Mucosa of rectum (tissue), 2 donors: Measurements from ENCODE around the gene ACKR2.
"Not testable (repeated sequence)": the region's sequence is repeated elsewhere in the genome, so short reads cannot be mapped to it uniquely, and the experiment has no call there.

Experiments used
- H3K27ac ChIP-seq, 2 donors: one replicate each; pipeline ENCODE4 v1.7.0; 2013; ENCODE audit warnings: inconsistent platforms in 2 of 2, low read depth in 2 of 2, low read length in 2 of 2
- H3K27me3 ChIP-seq, 2 donors: one replicate each; pipeline ENCODE4 v1.7.0; 2013; ENCODE audit warnings: low read length in 2 of 2; ENCODE audit not compliant: control insufficient read depth in 2 of 2, insufficient read depth in 2 of 2
- H3K36me3 ChIP-seq, 2 donors: one replicate each; pipeline ENCODE4 v1.7.0; 2013; ENCODE audit warnings: low read length in 2 of 2; ENCODE audit not compliant: control insufficient read depth in 2 of 2, insufficient read depth in 2 of 2
- H3K4me1 ChIP-seq, 2 donors: one replicate each; pipeline ENCODE4 v1.7.0; 2013; ENCODE audit warnings: low read length in 2 of 2, mild to moderate bottlenecking in 1 of 2; ENCODE audit not compliant: control insufficient read depth in 2 of 2, insufficient read depth in 2 of 2
- H3K4me3 ChIP-seq, 2 donors: one replicate each; pipeline ENCODE4 v1.7.0; 2013; ENCODE audit warnings: low read length in 2 of 2
- H3K9ac ChIP-seq, 2 donors: one replicate each; pipeline ENCODE4 v1.7.0; 2013; ENCODE audit warnings: low read length in 2 of 2, low read depth in 1 of 2, mild to moderate bottlenecking in 1 of 2
- H3K9me3 ChIP-seq, 2 donors: one replicate each; pipeline ENCODE4 v1.7.0; 2013; ENCODE audit warnings: low read length in 2 of 2; ENCODE audit not compliant: control insufficient read depth in 2 of 2
- donor health status: healthy.
- donor health status: Normal muscosa, but diverticular disease.

Gene ACKR2

DNA sequence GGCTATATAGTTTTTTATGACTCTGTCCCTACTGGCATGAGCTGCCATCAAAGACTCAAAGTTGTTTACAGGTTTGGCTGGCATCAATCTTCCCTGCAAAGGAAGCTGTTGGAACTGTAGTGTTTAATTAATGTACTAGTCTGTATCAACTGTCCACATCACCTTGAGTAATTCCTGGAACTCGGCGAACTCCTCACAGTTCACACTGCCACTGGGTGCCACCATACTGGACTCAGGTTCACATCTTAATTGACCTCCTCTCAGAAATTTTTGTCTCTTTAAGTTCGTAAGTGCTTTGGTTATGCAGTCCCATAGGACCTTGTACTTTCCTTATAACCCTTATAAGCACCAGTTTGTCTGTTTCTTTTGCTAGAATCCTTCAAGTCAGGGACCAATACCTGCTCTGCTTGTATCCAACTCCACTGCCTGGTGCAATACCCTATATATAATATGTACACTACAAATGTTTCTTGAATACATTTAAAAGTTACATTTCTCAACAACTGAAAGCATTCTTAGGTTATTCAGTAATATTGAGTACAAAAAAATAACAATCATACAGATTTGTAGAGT is 8.1 kb upstream of the ACKR2 start:
- H3K4me3 ChIP-seq = peak overlapping the region; percentile 76 to 82
- H3K27ac ChIP-seq = peak overlapping the region in 1 of 2 donors; percentile 99

DNA sequence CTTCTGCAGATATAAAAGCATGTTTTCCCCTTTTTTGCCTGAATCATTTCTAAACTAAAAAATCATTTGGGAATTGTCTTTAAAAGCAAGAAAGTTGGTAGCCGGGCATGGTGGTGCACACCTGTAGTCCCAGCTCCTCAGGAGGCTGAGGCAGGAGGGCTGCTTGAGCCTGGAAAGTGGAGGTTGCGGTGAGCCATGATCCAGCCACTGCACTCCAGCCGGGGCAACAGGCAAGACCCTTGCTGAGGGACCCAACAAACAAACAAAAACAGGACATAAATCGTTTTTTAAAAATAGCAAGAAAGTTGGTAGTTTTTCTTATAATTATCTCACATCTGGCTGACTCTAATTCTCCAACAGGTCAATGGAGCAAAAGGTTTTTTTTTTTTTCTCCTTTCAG is 7.5 kb upstream of the ACKR2 start:
- Histone ChIP-seq H3K27ac (peak overlapping the region in 1 of 2 donors; percentile 99), H3K9ac (peak overlapping the region in 1 of 2 donors; percentile 100), H3K4me3 (peak overlapping the region; percentile 76 to 82), H3K9me3 (no peaks in the 10 kb centered on the region), H3K27me3 (no peaks in the 10 kb centered on the region), H3K36me3 (no peaks in the 10 kb centered on the region), H3K4me1 (peaks cover 12 to 21% of the 10 kb centered on the region in 2 donors)

More for the DNA sequence above, 8.1 kb upstream of the ACKR2 start:
- Histone ChIP-seq H3K36me3 (no peaks in the 10 kb centered on the region), H3K27me3 (no peaks in the 10 kb centered on the region), H3K9ac (peak overlapping the region in 1 of 2 donors; percentile 42), H3K9me3 (no peaks in the 10 kb centered on the region), H3K4me1 (peaks cover 12 to 21% of the 10 kb centered on the region in 2 donors)

GRCh38 chr3:42802876-42803413 is 6.3 kb upstream of the ACKR2 start:
- Histone ChIP-seq H3K4me3 (peak overlapping the region; percentile 76 to 82), H3K27me3 (no peaks in the 10 kb centered on the region), H3K36me3 (no peaks in the 10 kb centered on the region), H3K4me1 (peaks cover 12 to 21% of the 10 kb centered on the region in 2 donors), H3K9ac (peak overlapping the region; percentile 96 to 100), H3K27ac (peak overlapping the region; percentile 99), H3K9me3 (no peaks in the 10 kb centered on the region)

GRCh38 chr3:42803414-42804105 is 5.7 kb upstream of the ACKR2 start:
- Histone ChIP-seq H3K9me3 (no peaks in the 10 kb centered on the region), H3K27me3 (no peaks in the 10 kb centered on the region), H3K9ac (peak overlapping the region; percentile 96 to 100), H3K27ac (peak overlapping the region; percentile 99), H3K36me3 (no peaks in the 10 kb centered on the region), H3K4me3 (peak overlapping the region; percentile 76 to 82), H3K4me1 (peaks cover 12 to 21% of the 10 kb centered on the region in 2 donors)

DNA sequence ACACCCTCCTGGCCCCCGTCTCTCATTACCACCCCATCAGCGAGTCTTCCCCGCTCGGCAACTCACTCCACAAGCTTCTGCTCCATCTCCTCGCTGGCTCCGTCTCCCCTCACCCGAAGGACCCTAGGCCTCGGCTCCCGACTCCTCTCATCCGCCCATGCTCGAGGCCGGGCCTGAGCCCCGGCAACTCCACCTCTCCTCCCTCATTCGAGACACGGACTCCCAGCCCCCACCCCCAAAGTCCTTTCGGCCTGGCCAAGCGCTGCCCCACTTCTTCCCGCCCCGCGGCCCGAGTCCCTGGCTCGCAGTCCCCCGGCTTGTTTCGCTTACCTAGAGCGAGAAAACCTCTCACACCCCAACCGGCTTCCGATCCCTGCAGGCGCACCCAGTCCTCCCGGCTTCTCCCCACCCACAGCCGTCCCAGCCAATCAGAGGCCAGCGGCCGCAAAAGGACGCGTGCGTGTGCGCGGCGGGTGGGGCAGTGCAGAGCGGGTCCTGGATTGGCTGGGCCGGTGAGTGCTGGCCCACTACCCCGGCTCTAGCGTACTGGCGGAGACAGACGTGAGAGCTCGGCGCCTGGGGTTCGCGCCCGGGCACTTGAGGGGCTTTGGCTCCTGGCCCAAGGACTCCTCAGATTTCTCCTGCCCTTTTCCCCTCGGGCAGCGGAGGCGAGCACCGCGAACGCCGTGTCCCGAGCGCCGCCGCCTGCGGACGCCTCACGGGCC is 5.0 kb upstream of the ACKR2 start, which contains the start of gene HIGD1A:
TSS of gene HIGD1A (minus strand) at position 385 of the 725 bp plus-strand sequence. CDS start 10,237 bp downstream, outside the sequence.
- Histone ChIP-seq H3K27me3 (no peaks in the 10 kb centered on the region), H3K4me3 (peak within 1 kb of the TSS; percentile 76 to 82), H3K4me1 (peaks cover 12 to 21% of the 10 kb centered on the region in 2 donors), H3K9me3 (no peaks in the 10 kb centered on the region), H3K9ac (peak within 1 kb of the TSS; percentile 96 to 100), H3K27ac (peak within 1 kb of the TSS; percentile 99), H3K36me3 (no peaks in the 10 kb centered on the region)

DNA sequence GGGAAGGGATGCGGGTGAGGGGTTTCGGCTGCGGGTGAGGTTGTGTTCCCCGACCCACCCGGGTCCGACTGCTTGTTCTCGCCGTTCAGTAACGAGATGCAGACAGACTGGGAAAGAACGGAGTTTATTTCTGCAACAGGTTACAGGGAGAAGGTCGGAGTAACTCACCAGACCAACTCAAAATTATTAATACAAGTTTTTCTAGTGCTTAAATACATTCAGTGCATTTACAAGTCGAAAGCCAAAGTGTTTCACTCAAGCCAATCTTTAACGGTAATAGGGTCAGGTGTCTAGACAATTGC is 4.5 kb upstream of the ACKR2 start:
- H3K4me1 ChIP-seq = peaks cover 12 to 21% of the 10 kb centered on the region in 2 donors
- no peaks in the 10 kb centered on the region for H3K36me3 ChIP-seq
- H3K9ac ChIP-seq = peak overlapping the region; percentile 91 to 100
- H3K9me3 ChIP-seq = no peaks in the 10 kb centered on the region
- peak overlapping the region; percentile 92 to 99 for H3K27ac ChIP-seq
- H3K27me3 ChIP-seq = no peaks in the 10 kb centered on the region
- H3K4me3 ChIP-seq = peak overlapping the region; percentile 76 to 82

DNA sequence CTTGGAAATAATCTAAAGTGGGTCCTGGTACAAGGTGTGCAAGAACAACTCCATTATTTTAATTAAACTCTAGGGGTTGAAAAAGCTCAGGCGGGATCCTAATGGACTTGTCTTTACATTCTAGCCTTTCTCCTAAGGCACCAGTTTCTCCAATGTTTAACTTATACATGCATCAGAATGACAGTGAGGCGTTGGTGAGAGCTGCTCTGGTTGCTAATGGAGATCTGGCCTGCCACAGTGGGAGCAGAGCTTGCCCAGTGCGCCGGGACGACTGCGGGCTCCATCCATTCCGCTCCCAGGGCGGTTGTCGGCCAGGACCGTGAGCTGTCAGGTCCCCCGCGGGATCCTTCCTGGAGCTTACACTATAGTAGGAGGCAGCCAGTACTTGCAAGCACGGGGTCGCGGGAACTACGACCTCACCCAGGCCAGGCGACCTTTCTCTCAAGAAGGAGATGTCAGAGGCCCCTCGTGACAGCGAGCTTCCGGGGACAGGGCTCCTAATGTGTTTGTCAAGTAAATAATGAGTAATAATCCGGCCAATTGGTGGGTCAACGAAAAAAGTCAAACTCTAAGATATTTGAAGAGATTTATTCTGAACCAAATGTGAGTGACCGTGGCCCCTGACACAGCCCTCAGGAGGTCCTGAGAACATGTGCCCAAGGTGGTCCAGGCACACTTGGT is 4.0 kb upstream of the ACKR2 start:
- Histone ChIP-seq H3K9ac (peak overlapping the region; percentile 91 to 100), H3K27ac (peak overlapping the region; percentile 92 to 99), H3K27me3 (no peaks in the 10 kb centered on the region), H3K36me3 (no peaks in the 10 kb centered on the region), H3K9me3 (no peaks in the 10 kb centered on the region), H3K4me3 (peak overlapping the region; percentile 76 to 82), H3K4me1 (peaks cover 11 to 21% of the 10 kb centered on the region in 2 donors)

DNA sequence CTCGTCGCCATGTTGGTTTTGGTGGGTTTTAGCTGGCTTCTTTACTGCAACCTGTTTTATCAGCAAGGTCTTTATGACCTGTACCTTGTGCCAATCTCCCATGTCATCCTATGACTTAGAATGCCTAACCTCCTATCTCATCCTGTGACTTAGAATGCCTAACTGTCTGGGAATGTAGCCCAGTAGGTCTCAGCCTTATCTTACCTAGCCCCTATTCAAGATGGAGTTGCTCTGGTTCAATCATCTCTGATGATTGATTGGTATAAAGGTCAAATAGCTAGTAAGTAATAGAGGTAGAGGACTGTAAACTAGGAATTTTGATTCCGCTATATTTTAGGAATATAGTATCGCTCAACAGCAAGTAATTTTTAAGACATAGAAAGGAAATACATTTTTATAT is 1.3 kb upstream of the ACKR2 start:
- Histone ChIP-seq H3K27me3 (no peaks in the 10 kb centered on the region), H3K4me3 (no peak overlapping the region), H3K9ac (no peak overlapping the region), H3K36me3 (no peaks in the 10 kb centered on the region), H3K27ac (no peak overlapping the region), H3K9me3 (no peaks in the 10 kb centered on the region), H3K4me1 (peaks cover 15 to 23% of the 10 kb centered on the region in 2 donors)

DNA sequence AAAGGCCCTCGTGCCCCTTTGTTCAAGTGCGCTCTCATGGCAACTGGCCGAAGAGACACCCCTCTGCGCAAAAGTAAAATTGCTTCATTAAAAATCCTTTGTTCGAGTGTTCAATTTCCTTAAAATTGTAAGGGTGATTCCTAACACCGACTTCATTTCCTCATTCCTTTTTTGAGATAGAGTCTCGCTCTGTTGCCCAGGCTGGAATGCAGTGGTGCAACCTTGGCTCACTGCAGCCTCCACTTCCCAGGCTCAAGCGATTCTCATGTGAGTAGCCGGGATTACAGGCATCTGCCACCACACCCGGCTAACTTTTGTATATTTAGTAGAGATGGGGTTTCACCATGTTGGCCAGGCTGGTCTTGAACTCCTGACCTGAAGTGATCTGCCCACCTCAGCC is 1.5 kb downstream of the ACKR2 start:
- Histone ChIP-seq H3K9ac (peak overlapping the region in 1 of 2 donors; percentile 32), H3K4me1 (peaks cover 18 to 42% of the 10 kb centered on the region in 2 donors), H3K27ac (peak overlapping the region; percentile 80 to 91)
- H3K27me3 ChIP-seq, H3K36me3 ChIP-seq, H3K9me3 ChIP-seq, H3K4me3 ChIP-seq: not testable (repeated sequence)
